ENCODE results near the gene NHERF1.

DNA sequence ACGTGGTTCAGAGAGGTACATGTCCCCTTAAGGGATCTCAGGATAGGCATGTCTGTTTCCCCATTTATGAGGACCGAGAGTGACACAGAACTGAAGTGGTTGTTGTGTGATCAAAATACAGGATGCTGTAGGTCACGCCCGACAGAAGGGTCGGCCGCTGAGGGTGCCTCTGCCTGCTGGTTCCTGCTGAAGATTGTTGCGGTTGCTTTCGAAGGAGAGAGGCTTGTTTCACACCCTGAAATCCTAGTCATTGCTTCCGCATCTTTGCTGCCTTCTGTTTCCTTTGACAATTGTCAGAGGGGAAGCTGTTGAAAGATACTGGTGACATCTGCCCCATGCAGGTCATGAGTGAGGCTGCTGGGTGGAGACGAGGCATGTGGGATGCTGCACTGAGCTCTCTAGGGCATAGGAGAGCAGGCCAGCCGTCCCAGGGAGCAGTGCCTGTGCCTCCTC, 31.5 kb downstream of the NHERF1 start:
- TF ChIP-seq, protein P1, sequence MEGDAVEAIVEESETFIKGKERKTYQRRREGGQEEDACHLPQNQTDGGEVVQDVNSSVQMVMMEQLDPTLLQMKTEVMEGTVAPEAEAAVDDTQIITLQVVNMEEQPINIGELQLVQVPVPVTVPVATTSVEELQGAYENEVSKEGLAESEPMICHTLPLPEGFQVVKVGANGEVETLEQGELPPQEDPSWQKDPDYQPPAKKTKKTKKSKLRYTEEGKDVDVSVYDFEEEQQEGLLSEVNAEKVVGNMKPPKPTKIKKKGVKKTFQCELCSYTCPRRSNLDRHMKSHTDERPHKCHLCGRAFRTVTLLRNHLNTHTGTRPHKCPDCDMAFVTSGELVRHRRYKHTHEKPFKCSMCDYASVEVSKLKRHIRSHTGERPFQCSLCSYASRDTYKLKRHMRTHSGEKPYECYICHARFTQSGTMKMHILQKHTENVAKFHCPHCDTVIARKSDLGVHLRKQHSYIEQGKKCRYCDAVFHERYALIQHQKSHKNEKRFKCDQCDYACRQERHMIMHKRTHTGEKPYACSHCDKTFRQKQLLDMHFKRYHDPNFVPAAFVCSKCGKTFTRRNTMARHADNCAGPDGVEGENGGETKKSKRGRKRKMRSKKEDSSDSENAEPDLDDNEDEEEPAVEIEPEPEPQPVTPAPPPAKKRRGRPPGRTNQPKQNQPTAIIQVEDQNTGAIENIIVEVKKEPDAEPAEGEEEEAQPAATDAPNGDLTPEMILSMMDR (conservative IDR thresholded peaks at IDR 0.05; ENCODE audit: low read depth, low read length) = no peak
- no peak for TF ChIP-seq POLR2A (IDR thresholded peaks at IDR 0.05; ENCODE audit: low read depth, low read length)
